OCI-M2 (cell line): ENCODE results near the gene UNC45B.
"Not testable (repeated sequence)": the region's sequence is repeated elsewhere in the genome, so short reads cannot be mapped to it uniquely, and the experiment has no call there.

Experiments
- DNase-seq: peaks from one replicate; lab custom pipeline; 2025; ENCODE audit not compliant: unreplicated experiment; lab: John Stamatoyannopoulos, UW

The UNC45B gene, protein sequence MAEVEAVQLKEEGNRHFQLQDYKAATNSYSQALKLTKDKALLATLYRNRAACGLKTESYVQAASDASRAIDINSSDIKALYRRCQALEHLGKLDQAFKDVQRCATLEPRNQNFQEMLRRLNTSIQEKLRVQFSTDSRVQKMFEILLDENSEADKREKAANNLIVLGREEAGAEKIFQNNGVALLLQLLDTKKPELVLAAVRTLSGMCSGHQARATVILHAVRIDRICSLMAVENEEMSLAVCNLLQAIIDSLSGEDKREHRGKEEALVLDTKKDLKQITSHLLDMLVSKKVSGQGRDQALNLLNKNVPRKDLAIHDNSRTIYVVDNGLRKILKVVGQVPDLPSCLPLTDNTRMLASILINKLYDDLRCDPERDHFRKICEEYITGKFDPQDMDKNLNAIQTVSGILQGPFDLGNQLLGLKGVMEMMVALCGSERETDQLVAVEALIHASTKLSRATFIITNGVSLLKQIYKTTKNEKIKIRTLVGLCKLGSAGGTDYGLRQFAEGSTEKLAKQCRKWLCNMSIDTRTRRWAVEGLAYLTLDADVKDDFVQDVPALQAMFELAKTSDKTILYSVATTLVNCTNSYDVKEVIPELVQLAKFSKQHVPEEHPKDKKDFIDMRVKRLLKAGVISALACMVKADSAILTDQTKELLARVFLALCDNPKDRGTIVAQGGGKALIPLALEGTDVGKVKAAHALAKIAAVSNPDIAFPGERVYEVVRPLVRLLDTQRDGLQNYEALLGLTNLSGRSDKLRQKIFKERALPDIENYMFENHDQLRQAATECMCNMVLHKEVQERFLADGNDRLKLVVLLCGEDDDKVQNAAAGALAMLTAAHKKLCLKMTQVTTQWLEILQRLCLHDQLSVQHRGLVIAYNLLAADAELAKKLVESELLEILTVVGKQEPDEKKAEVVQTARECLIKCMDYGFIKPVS

DNA sequence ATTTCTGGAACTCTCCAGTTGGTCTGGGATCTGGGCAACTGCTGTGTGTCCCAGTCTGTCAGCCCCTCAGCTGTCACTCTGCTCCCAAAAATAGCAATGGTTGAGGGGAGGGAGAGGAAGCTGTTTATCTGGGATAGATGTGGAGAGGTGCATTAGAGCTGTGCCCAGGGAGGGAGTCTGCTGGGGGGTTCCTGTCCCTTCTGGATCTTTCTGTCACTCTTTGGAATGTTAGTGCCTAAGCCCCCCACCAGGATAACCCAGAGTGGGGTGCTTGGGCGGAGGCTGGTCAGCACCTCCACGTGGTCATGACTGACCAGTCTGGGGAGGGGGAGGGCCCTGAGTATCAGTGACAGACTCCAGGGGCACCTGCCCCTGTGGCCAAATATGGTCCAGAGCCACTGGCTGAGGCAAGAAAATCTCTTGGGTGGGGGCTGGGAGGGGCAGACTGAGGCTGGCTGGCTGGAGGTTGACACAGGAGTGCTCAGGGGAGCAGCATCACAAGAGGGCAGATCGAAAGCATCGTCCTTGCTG, at the start of gene UNC45B:
UNC45B (plus strand) TSS at position 443 of the 531 bp plus-strand sequence. CDS start 447 bp downstream, outside the sequence.
- DNase-seq = no peak

DNA sequence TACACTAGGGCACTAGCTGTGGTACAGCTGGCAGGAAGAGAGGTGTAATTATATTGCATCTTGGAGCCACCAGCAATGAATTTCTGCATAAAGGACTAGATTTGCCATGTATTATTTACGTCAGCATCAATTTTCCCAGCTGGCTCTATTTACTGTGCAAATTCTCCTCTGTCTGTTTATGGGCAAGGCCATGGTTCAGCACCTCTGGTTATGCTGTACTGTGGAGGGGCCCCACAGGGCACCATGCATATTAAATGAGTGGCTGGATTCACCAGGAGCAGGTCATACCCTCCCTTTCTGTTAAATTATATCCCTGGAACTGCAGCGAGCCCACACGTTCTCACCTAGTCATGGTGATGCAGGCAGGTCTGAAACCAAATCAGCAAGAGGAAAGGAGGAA, 47.7 kb upstream of the UNC45B start:
- DNase-seq = no peak

DNA sequence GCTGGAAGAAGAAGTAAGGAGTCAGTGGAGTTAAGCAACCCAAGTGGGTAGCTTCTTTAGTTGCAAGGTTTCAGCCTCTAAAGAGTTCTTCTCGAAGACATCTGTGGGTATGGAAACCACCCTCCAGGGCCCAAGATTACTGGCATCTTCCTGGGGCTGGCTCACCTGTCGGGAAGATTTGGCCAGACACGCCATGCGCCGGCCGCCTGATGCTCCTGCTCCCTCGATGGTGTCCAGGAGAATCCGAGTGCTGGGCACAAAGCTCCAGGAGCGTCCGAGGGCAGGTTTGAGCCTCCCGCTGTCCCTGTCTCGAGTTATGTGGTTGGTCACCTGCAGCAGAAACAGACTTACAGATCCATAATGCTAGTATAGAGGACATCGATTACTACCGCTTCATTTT, 46.6 kb upstream of the UNC45B start:
- no peak for DNase-seq

DNA sequence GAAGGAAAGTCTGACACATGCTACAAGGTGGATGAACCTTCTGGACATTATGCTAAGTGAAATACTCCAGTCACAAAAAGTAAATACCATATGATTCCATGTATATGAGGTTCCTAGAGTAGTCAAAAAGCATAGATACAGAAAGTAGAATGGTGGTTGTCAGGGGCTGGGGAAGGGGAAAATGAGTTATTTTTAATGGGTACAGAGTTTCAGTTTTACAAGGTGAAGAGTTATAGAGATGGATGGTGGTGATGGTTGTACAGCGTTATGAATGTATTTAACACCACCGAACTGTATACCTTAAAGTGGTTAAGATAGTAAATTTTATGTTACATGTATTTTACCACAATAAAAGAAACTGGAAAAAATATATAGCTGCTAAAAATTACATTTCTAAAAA, 45.9 kb upstream of the UNC45B start:
- no peak for DNase-seq

DNA sequence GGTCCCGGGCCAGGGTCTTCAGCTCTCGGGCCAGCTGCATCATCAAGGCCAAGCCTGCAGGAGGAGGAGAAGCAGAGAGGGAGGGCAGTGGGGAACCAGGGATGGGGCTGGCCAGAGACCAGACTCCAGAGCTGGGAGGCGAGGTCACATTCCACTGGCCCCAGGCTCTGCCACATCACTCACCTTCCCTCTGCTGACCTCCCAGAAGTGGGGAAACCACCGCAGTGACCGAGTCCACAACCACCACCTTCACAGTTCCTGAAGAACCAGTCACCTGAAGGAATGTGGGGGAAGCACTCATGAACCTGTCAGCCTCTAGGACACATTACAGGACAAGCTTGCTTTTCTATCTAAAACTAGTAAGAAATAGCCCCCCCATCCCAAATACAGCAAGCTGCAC, 44.3 kb upstream of the UNC45B start:
- no peak for DNase-seq

DNA sequence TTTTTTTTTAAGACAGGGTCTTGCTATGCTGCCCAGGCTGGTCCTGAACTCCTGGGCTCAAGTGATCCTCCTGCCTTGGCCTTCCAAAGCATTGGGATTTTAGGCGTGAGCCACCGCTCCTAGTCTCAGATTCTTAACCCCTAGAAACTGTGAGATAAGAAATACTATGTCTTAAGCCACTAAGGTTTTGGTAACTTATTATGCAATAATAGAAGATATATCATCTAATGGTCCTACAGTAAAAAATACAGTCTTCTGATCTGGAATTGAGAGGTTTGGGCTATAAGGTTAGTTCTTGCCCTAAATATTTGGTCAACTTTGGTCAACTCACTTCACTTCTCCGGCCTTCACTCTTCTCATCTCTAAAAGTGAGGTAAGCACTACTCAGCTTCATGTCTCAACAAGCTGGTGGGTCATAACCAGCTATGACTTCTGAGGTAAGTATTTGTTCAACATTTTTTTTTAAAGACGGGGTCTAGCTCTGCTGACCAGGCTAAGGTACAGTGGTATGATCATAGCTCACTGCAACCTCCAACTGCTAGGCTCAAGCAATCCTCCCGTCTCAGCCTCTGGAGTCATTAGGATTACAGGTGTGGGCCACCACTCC, 42.7 kb upstream of the UNC45B start:
- no peak for DNase-seq

DNA sequence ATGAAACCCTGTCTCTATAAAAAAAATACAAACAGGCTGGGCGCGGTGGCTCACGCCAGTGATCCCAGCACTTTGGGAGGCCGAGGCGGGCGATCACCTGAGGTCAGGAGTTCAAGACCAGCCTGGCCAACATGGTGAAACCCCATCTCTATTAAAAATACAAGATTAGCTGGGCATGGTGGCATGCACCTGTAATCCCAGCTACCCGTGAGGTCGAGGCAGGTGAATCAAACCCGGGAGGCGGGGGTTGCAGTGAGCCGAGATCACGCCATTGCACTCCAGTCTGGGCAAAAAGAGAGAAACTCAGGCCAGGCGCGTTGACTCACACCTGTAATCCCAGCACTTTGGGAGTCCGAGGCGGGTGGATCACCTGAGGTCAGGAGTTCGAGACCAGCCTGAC, 36.8 kb upstream of the UNC45B start:
- DNase-seq = not testable (repeated sequence)

DNA sequence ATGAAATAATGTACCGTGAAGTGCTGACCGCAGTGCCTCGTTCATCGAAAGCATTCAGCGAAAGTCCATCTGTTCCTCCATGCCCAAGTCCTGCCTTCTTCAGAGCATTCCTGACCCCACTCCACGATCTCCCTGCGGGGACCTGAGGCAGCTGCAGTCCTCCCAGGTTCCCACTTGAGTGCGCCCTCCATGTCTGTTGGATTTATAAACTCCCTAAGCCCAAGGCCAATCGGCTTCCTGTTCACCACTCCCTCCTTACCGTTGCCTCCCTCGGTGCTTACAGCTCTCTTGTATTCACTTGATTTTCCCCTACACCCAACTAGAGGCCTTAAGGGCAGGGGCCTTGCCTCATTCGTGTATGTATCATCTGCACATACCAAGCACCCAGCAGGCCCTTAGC, 30.8 kb upstream of the UNC45B start:
- DNase-seq = no peak

DNA sequence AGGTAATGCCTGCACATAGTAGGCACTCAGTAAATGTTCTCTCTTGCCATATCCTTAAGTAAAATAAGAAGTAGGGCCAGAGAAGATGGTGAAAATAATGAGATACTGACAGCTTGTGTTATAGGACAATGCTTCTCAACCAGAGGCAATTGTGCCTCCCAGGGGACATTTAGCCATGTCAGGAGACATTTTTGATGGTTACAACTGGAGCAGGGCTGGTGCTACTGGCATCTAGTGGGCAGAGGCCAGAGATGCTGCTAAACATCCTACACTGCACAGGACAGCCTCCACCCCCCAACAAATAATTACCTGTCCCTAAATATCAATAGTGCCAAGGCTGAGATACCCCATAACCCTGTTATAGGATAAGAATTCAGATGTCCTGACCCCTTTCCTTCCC, 29.6 kb upstream of the UNC45B start:
- no peak for DNase-seq

DNA sequence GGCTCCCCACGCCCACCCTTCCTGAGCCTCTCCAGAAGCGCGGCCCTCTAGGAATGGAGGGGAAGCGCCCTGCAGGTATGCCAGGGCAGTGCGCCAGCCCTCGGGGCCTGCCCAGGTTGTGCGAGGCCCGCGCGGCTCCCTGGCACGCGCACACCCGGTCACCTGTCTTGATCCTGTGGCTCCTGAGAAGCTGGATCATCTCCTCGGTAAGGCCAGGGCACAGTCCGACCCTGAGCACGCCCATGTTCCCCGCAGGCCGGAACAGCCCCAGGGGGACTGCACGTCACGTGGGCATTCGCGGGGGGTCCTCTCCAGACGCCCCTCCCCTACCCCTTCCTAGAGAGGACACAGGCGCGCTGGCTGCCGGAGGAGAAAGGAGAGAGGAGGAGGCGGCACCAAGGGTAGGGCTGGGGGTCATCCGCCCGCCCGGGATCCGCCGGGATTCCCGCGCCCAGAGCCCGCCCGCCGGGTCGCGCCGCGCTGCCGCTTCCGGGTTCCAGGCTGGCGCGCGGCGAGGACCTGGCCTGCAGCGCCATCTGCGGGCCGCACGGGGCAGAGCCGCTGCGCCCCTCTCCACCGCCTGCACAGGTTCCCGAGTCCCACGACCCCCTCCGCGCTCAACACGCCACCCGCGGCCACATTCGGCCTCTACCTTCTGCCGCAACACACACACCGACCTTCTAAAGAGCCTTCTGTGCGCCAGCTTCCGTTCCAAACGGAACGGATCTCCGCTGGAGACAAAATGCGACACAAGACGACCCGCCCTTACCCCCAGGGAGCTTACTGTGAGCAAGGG, 28.0 kb upstream of the UNC45B start, which contains the start of gene RAD51D:
RAD51D (minus strand) TSS at position 491 of the 796 bp plus-strand sequence; CDS start at position 244, 247 bp downstream.
- no peak for DNase-seq

DNA sequence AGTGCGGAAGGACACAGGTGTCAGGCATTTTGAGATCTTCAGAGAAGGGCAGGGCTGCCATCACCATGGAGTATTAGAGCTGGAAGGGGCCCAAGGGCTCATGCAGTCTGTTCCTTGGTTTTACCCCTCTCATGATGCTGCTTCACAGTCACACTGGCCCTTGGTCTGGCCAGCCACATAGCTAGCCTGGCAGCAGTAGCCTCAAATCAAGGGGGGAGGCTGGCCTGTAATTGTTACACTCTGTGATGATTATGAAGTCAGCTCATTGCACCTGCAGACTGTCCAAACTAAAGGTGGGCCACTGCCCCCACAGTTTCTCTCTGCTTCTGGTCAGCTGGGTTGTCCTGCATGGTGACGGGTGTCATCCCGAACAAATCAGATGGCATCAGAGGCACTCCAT, 26.3 kb upstream of the UNC45B start, which contains the start of gene FNDC8:
FNDC8 (plus strand) TSS at position 301 of the 400 bp plus-strand sequence; CDS start at position 380, 79 bp downstream.
- no peak for DNase-seq

DNA sequence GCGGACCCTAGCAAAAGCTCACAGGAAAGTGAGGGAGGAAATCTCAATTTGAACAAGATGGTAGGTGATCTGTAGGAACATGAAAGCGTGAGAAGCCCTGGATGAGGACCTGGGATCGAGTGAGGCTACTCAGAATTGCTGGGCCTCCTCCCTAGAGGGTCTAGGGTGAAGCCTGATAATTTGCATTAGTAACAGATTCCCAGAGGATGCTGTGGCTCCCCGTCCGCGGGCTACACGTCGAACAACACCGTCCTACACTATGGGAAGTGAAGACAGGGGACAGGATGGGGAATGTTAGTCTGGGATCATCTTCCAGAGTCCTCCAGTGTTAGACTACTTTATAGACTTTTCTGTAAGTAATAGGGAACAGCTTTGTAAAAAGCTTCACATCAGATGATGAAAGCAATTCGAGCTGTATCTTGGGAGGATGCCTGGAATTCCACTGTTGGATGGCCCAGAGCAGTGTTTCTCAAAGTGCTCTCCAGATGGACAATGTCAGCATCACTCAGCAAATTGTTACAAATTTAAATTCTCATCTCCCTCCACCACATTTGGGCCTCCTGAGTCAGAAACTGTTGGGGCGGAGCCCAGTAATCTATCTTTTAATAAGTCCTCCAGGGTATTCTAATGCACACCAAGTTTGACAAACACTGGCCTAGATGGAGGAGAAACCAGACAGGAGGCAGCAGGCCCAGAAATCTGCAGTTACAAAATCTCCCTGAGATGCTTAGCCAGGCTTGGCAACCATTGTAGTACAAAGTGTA, 19.7 kb upstream of the UNC45B start:
- DNase-seq = no peak

DNA sequence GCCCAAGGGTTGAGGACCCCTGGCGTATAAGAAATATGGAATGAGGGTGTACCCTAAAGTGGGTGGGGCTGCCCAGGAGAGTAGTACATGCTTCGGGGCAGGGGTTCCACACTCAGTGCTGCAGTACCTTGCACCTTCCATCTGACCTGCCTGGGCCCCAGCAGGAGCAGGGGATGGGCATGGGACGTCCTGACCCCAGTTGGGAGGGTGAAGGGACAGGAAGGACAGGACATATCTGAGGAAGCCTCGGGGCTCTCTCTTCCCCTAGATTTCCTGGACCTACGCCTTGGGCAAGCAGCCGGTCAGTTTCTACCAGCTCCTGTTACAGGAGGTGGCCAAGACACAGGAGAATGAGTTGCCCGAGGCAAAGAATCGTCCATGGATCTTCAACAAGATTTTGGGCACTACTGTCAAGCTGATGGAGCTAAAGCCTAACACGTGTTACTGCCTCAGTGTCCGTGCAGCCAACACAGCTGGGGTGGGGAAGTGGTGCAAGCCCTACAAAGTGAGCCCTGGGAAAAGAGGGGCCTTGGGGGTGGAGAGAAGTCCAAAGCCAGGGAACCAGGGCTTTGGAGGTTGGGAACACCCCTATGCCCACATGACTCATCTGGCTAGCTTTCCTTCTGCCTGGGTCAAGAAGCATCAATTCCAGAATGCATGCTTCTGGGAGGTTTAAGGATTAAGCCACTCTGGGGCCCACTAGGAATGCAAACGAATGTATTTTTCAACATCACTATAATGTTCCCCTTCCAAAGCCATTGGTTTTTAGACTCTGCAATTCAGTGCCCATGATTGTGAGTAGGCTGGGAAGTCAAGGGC, 18.3 kb upstream of the UNC45B start:
- DNase-seq = no peak

DNA sequence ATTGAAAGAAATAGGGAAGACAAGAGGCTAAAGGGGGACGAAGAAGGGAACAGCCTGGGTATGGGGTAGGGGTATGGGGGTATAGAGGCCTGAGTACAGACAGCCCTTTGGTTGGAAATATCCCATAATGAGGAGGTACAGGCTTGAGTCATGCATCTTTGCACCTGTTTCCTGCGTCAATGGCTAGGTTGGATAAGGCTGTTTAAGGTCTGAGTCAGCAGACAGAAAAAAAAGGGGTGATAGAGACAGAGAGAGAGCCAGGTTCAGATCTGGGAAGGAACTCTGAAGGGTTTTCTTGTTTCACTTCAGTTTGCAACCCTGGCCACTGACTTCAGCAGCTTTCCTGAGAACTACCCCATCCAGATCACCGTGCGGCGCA, 17.7 kb upstream of the UNC45B start:
- DNase-seq = no peak

DNA sequence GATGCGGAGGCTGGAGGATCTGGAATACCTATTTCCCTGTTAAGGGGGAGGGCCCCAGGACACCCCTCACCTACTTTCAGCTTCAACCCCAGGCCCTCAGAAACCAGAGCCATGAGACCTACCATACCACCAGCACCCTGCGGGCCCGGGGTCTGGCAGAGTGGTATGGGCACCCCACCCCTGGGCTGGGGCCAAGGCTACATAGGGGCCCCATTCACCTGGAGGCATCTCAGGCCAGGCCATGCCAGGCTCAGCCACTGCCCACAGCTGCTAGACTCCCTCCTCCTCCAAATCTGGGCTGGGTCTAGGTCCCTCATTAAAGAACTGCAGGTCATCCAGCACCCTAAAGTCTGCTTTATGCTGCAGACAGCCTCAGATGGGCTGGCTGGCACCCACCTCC, 17.2 kb upstream of the UNC45B start:
- DNase-seq = no peak

DNA sequence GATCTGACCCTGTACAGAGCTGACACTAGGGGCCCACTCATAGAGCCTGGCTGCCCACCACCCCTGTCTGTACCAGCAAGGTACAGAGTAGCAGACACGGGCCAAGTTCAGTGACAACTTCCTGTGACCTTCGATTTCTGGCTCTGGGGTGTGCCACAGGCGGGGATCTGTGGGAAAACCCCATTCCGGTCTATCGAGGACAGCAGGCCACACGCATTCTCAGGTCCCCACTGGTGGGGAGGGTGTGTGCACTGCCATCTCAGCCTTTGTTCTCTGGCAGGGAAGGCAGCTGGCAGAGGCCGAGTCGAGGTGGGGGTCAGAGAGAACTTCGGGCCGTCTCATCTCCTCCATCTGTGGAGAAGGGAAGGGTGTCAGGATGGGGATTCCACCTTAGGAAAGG, 15.5 kb upstream of the UNC45B start:
- DNase-seq = no peak

DNA sequence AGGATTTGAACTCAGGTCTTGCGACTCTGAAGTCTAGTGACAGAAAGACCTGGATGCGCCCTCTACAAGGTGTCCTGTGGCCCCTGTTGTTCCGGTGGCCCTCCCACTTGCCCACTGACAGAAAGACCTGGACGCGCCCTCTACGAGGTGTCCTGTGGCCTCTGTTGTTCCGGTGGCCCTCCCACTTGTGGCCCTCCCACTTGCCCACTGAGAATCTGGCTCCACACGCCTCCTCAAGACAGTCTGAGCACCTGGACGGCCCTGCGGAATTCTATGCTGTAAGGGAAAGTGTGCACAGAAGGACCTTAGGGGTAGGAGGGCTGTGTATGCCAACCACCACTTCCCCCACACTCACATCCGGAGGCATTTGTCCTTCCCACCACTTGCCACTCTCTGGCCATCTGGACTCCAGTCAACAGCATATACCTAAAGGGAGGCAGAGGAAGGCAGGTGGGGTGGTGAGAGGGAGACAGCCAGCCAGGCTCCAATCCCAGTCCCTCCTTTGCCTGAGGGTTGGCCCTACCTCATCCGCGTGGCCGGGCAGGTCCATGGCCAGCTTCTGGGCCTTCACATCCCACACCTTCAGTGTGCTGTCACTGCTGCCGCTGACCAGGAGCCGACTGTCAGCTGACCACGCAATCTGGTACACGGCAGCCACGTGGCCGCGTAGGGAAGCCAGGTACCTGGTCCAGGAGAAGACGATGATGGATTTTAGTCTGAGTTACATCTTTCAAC, 14.6 kb upstream of the UNC45B start:
- no peak for DNase-seq

DNA sequence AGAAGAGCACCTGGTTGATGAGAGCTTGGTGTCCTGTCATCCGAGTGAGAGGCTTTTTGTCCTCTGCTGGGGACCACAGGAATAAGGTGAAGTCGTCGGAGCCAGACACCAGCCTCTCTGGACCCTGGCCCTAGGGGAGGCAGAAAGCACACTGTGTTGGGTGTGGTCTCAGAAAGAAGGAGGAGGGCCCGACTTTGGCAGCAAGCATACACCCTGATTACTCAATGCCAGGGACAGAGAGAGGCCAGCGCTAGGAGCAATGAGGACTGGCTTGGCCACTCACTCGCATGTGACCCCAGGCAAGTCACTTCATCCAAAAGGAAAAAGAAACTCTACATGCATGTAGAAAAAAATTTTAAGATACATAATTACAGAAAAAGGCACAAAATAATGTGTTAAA, 12.3 kb upstream of the UNC45B start:
- no peak for DNase-seq
